ENCODE data around the gene ABCC4. TPM values are rescaled to one million over a fixed set of nuclear protein-coding genes. Genes with fewer than 3 reads are reported as not detected.
"Not testable (repeated sequence)": the region's sequence is repeated elsewhere in the genome, so short reads cannot be mapped to it uniquely, and the experiment has no call there.

Gene ABCC4
- total RNA-seq, 1 donor: 21.4 TPM

GRCh38 chr13:95300625-95301182 is 547 bp downstream of the ABCC4 start:
- H3K4me3 ChIP-seq (ENCODE audit: low read depth, low read length): peak overlapping the region; percentile 91
- TF ChIP-seq CTCF (IDR thresholded peaks at IDR 0.05; ENCODE audit: insufficient read depth, low read length): peak; percentile 39
- peak; percentile 60 for DNase-seq (ENCODE audit: low read depth)

DNA sequence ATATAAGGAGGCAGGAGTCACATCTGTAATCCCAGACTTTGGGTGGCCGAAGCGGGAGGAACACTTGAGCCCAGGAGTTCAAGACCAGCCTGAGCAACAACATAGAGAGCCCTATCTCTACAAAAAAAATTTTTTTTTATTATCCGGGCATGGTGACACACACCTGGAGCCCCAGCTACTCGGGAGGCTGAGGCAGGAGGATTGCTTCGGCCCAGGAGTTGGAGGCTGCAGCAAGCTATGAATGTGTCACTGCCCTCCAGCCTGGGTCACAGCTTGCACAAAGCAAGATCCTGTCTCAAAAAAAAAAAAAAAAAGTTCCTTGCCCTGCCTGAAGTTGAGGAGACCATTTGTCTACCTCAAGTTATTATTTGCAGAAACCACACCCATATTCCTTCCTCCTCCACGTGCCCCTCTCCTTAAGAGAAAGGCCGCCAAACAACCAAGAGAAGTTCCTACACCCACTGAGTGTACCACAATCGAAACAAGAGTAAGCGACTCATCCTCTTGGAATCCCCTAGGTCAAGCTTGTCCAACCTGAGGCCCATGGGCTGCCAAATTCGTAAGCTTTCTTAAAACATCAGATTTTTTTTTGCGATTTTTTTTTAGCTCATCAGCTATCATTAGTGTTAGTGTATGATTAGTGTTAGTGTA is 2.2 kb downstream of the ABCC4 start:
- peak; percentile 70 for DNase-seq (ENCODE audit: low read depth)
- H3K4me3 ChIP-seq (ENCODE audit: low read depth, low read length): no peak overlapping the region
- no peak for TF ChIP-seq CTCF (IDR thresholded peaks at IDR 0.05; ENCODE audit: insufficient read depth, low read length)

- no peak for TF ChIP-seq CTCF (IDR thresholded peaks at IDR 0.05; ENCODE audit: insufficient read depth, low read length)
- no peak for DNase-seq (ENCODE audit: low read depth)
- no peak overlapping the region for H3K4me3 ChIP-seq (ENCODE audit: low read depth, low read length)
Measured at GRCh38 chr13:95298169-95298965, 2.9 kb downstream of the ABCC4 start.

DNA sequence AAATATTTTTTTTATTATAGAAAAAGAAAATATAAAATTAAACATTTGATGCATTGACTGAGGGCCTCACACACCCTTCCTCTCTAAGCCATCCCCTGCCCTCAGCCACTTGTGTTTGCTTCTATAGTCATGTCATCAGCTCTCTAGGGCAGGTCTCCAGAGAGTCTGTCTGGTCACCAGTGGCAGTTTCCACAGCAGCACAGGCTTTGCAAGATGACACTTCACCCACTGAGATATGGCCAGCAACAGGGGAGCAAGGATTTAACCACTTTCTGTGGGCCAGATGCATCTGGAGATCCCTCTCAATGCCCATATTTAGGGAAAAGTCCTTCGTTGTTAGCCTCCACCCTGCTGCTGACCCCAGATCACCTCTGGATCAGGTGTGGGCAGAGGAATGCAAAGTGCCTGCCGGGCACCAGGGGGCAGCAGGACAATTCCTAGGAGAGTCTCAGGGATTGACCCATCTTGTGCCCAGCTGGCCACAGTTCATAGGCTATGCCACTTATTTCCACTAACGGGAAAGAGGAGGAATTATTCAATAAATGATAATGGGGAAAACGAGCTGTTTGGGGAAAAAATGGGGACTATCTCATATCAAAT is 4.8 kb downstream of the ABCC4 start:
- H3K4me3 ChIP-seq (ENCODE audit: low read depth, low read length): no peak overlapping the region

GRCh38 chr13:95295026-95295425 is 6.2 kb downstream of the ABCC4 start:
- no peak overlapping the region for H3K4me3 ChIP-seq (ENCODE audit: low read depth, low read length)
- DNase-seq (ENCODE audit: low read depth): no peak
- TF ChIP-seq CTCF (IDR thresholded peaks at IDR 0.05; ENCODE audit: insufficient read depth, low read length): no peak

More for the DNA sequence above, 4.8 kb downstream of the ABCC4 start:
- peak; percentile 58 for TF ChIP-seq CTCF (IDR thresholded peaks at IDR 0.05; ENCODE audit: insufficient read depth, low read length)
- DNase-seq (ENCODE audit: low read depth): no peak

- no peak overlapping the region for H3K4me3 ChIP-seq (ENCODE audit: low read depth, low read length)
- DNase-seq (ENCODE audit: low read depth): no peak
- no peak for TF ChIP-seq CTCF (IDR thresholded peaks at IDR 0.05; ENCODE audit: insufficient read depth, low read length)
Measured at GRCh38 chr13:95292622-95293021, 8.6 kb downstream of the ABCC4 start.

- DNase-seq (ENCODE audit: low read depth); H3K4me3 ChIP-seq (ENCODE audit: low read depth, low read length): not testable (repeated sequence)
Measured at GRCh38 chr13:95289901-95290300, 11.3 kb downstream of the ABCC4 start.

All from fibroblast of the aortic adventitia (primary cell).